Measurements from ENCODE around the gene MMP15.
"Not testable (repeated sequence)": the region's sequence is repeated elsewhere in the genome, so short reads cannot be mapped to it uniquely, and the experiment has no call there.

MMP15 gene

DNA sequence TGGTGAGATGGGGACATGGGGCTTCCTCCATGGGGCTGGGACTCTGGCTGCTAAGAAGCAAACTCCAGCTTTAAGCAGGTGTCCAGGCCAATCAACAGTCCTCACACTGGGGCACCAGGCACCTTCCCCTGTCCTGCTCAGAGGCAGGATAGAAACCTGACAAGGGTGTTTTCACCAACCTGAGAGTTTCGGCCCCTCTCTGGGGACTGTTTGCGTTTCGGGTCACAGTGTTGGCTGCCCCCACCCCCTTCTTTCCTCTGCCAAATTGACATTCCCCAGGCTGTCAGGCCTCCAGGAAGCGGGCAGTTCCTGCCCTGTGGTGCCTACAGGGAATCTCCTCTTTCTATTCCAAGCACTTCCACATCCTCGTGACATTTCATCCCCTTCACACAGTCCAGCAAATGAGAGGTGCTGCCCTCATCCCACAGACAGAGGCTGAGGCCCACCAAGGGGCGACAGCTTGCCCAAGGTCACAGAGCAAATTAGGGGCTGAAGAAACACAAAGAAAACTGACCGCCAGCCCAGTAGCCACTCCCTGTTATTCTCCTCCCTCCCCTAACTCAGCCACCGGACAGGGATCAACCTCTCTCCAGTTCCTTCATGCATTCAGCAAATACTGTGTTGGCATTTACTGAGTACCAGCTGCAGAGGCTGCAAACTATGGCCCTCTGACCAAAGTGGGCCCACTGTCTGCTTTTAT is 38.0 kb downstream of the MMP15 start:
- no peak for DNase-seq (ENCODE audit: low spot score)
- TF ChIP-seq, protein P1, sequence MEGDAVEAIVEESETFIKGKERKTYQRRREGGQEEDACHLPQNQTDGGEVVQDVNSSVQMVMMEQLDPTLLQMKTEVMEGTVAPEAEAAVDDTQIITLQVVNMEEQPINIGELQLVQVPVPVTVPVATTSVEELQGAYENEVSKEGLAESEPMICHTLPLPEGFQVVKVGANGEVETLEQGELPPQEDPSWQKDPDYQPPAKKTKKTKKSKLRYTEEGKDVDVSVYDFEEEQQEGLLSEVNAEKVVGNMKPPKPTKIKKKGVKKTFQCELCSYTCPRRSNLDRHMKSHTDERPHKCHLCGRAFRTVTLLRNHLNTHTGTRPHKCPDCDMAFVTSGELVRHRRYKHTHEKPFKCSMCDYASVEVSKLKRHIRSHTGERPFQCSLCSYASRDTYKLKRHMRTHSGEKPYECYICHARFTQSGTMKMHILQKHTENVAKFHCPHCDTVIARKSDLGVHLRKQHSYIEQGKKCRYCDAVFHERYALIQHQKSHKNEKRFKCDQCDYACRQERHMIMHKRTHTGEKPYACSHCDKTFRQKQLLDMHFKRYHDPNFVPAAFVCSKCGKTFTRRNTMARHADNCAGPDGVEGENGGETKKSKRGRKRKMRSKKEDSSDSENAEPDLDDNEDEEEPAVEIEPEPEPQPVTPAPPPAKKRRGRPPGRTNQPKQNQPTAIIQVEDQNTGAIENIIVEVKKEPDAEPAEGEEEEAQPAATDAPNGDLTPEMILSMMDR (conservative IDR thresholded peaks at IDR 0.05; ENCODE audit: low read depth) = no peak
- POLR2A ChIA-PET (ENCODE audit: low non-redundant PET) = no interaction called here
- no peak overlapping the region for H3K27ac ChIP-seq
- CTCF ChIA-PET = no interaction called here

DNA sequence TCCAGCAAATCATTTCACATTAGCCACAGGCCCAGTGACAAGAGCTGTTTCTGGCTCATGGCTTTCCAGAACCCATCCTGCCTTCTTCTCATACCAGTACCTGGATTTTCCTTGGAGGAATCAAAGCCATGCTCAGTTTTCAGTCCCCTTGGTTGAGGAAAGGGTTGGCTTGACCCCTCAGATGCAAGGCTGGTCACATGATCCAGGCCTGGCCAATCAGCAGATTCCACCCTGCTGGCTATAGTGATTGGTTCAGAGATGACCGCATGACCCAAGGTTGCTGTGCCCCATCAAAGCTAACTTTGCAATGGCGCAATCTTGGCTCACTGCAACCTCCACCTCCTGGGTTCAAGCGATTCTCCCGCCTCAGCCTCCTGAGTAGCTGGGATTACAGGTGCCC is 45.0 kb downstream of the MMP15 start:
- POLR2A ChIA-PET (ENCODE audit: low non-redundant PET) = no interaction called here
- TF ChIP-seq, protein P1 (conservative IDR thresholded peaks at IDR 0.05; ENCODE audit: low read depth) = no peak
- CTCF ChIA-PET = interaction anchor here (0.8 kb wide), 1 partner anchor 51 kb away, joined by 3 read pairs; no protein-coding TSS in a partner anchor
- no peak overlapping the region for H3K27ac ChIP-seq
- DNase-seq (ENCODE audit: low spot score) = no peak

GRCh38 chr16:58072134-58072533 is 46.6 kb downstream of the MMP15 start:
- POLR2A ChIA-PET (ENCODE audit: low non-redundant PET); H3K27ac ChIP-seq; CTCF ChIA-PET; DNase-seq (ENCODE audit: low spot score): not testable (repeated sequence)

DNA sequence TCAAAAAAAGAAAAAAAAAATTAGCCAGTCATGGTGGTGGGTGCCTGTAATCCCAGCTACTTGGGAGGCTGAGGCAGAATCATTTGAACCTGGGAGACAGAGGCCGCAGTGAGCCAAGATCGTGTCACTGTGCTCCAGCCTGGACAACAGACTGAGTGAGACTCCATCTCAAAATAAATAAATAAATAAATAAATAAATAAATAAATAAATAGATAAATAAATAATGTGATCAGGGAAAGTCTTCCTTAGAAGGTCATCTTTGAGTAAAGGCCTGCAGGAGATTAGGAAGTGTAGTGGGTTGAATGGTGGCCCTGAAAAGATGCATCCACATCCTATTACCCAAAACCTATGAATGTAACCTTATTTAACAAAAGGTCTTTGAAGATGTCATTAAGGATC is 47.5 kb downstream of the MMP15 start:
- H3K27ac ChIP-seq; DNase-seq (ENCODE audit: low spot score); CTCF ChIA-PET; POLR2A ChIA-PET (ENCODE audit: low non-redundant PET): not testable (repeated sequence)

DNA sequence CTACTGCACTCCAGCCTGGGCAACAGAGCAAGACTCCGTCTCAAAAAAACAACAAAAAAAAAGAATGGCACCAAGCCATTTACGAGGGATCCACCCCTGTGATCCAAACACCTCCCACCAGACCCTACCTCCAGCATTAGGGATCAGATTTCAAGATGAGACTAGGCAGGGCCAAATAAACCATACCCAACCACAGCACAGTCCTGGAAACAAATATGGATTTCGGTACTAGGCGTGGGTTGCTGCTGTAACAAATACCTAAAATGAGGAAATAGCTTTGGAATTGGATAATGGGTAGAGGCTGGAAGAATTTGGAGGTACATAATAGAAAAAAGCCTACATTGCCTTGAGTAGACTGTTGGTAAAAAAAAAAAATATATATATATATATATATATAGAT is 49.1 kb downstream of the MMP15 start:
- H3K27ac ChIP-seq = no peak overlapping the region
- no peak for DNase-seq (ENCODE audit: low spot score)
- POLR2A ChIA-PET (ENCODE audit: low non-redundant PET) = no interaction called here
- CTCF ChIA-PET = no interaction called here
- TF ChIP-seq, protein P1 (conservative IDR thresholded peaks at IDR 0.05; ENCODE audit: low read depth) = no peak

DNA sequence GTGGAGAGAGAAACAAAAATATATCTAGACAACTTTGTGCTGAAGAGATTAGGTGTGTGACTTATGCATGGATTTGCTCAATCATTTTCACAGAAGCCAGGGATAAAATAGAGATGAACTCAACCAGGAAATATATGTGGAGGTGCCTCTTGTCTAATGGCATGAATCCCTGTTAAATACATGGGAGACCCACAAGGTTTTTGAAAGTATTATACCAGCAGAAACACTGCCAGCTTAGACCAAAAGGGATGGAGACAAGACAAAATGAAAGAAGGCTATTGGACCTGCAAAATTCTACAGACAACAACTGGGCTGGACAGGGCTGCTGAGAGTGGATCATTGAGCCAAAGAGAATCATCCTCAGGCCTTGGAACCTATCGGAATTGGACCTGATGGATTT is 51.0 kb downstream of the MMP15 start:
- CTCF ChIA-PET = no interaction called here
- DNase-seq (ENCODE audit: low spot score) = no peak
- no peak overlapping the region for H3K27ac ChIP-seq
- TF ChIP-seq, protein P1 (conservative IDR thresholded peaks at IDR 0.05; ENCODE audit: low read depth) = no peak
- POLR2A ChIA-PET (ENCODE audit: low non-redundant PET) = no interaction called here

DNA sequence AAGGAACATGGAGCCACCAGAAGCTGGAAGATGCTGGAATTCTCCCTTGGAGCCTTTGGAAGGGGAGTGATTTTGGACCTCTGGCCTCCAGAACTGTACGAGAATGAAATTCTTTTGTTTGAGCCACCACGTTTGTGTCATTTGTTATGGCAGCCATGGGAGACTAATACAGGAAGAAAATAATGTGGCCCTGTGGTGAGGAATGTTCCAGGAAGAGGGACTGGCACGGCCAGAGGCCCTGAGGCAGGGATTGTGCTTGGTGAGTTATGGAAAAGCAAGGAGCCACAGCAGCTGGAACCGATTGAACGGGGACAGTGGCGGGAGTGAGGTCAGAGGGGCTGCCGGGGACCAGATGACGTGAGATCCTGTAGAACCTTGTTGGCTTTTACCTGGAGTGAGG is 52.2 kb downstream of the MMP15 start:
- H3K27ac ChIP-seq = no peak overlapping the region
- CTCF ChIA-PET = interaction anchor here (0.7 kb wide), 1 partner anchor 109 kb away, joined by 3 read pairs; no protein-coding TSS in a partner anchor
- TF ChIP-seq, protein P1 (conservative IDR thresholded peaks at IDR 0.05; ENCODE audit: low read depth) = no peak
- no peak for DNase-seq (ENCODE audit: low spot score)
- POLR2A ChIA-PET (ENCODE audit: low non-redundant PET) = no interaction called here

- DNase-seq (ENCODE audit: low spot score); H3K27ac ChIP-seq; POLR2A ChIA-PET (ENCODE audit: low non-redundant PET): not testable (repeated sequence)
- CTCF ChIA-PET = interaction anchor here (0.6 kb wide), 1 partner anchor 381 kb away, joined by 3 read pairs; no protein-coding TSS in a partner anchor
These were observed 55.1 kb downstream of the MMP15 start for GRCh38 chr16:58080657-58081056.
